GM12891 (cell line): ENCODE data around the gene MRPS22.

Source experiments
- POLR2A ChIP-seq: IDR thresholded peaks from 2 replicates; pipeline ENCODE4 v1.6.1; 2011; ENCODE audit warnings: low read depth, low read length, control low read depth
- POLR2AphosphoS5 ChIP-seq: IDR thresholded peaks from 2 replicates; pipeline ENCODE4 v1.6.1; 2011; ENCODE audit warnings: low read depth, low read length, control low read depth
- SPI1 ChIP-seq: IDR thresholded peaks from 2 replicates; pipeline ENCODE4 v1.6.1; 2011; ENCODE audit warnings: low read depth, low read length, control low read depth
- TAF1 ChIP-seq: IDR thresholded peaks from 2 replicates; pipeline ENCODE4 v1.6.1; 2011; ENCODE audit warnings: low read depth, low read length, control low read depth

DNA sequence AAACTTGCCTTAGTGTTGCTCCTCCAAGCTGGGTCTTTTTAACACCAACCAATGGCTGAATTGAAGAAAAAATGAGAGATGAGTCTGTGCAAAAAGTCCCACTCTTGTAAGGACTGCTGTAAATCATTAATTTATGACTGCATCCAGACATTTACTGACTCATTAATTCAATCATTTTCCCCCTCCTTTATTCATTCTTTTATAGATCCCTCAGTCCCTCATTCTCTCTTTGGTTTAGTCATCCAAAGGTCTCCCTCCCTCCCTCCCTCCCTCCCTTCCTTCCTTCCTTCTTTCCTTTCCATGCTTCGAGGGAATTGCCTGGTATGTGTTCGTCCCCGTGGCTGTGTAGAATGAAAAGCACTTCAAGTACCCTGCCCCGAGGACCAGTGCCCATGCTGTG, 35.3 kb upstream of the MRPS22 start:
- TF ChIP-seq POLR2AphosphoS5 (no peak), POLR2A (no peak), SPI1 (no peak), TAF1 (no peak)
